HG03060 (cell line): ENCODE data around the gene SHF.

Experiments used
- ATAC-seq: cut with Tn5 transposase; IDR thresholded peaks from one replicate; pipeline ENCODE4 v1.9.1; 2021; ENCODE audit warnings: low read depth, moderate number of reproducible peaks; ENCODE audit not compliant: unreplicated experiment

Gene SHF

DNA sequence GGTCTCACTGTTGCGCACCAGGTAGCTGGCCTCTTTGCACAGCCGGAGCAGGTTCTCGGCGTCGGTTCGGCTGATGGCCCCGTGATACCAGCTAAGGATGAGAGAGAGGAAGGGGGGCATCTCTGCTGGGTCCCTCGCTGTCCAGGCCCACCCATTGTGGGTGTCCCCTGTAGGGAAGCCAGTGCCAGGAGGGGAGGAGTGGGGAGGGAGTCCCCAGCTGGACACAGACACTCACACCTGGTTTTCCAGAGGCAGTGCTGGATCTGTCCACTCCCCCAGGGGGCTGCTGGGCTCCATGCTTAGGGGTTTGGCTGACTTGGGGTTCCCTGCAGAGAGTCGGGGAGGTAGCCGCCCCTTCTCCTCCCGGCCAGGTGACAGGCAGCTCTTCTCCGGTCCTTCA is 15.9 kb downstream of the SHF start:
- no peak for ATAC-seq

GRCh38 chr15:45169608-45170480 is 17.9 kb downstream of the SHF start:
- no peak for ATAC-seq

- no peak for ATAC-seq
These were observed 18.8 kb downstream of the SHF start for GRCh38 chr15:45168751-45169551.

- no peak for ATAC-seq
These were observed 19.5 kb downstream of the SHF start for GRCh38 chr15:45168286-45168685.

DNA sequence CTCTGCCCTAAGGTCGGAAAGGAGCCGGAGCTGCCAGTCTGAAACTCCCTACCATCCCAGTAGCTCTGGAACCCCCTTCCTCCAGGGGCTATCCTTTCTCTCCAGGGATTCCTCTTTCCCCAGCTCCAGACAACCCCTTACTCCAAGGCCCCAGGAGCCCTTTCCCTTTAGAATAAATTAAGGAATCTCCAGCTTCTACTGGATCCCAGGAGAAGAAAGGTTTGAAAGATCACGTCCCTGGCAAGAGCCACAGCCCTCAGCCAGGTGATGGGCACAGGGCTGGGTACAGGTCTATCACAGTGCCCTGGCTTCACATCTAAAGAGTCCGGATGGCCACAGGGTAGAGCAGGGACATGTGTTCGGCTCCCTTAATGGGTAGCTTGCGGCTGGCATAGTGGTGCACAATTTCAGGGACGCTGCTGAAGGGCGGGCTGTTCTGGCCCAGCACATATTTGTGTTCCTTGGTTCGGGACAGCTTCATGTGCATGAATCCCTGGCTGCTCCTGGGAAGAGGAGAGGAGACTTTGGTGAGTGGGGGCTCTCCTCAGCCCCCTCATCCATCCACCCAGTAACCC is 20.0 kb downstream of the SHF start:
- no peak for ATAC-seq

DNA sequence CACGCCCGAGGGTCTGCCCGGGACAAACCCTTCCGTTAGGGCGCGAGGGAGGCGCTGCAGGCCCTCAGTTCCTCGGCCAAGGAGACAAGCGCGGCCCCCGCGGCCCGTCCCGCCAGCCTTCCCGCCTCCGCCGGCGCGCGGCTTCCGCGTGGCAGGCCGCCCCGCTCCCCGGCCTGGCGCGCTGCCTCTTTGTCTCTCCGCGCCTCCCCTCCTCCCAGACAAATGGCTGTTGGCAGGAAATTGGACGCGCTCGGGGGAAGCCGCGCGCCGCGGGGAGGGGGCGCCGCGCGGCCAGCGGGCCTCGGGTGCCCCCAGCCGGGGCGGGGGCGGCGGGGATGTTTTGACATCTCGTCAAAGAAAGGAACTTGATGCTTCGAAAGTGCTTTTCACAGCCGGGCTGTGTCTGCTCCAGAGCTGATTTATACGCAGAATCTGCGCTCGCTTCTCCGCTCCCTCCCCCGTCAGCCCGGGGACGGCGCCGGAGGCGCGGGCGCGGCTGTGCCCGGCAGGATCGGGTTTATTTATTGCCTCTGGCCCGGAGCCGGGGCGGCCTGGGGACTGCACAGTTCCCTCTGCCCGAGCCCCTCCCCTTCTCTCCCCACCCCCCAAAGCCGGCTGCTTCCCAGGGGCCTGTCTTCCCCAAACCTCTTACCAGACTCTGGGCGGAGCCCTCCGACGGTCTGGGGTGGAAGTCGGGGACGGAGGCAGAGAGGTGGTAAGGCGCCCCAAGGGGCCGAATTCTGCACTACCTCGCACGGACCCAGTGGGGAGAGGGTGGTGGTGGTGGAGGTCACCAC is 20.7 kb downstream of the SHF start:
- ATAC-seq: peak; percentile 76

- no peak for ATAC-seq
These were observed 22.2 kb downstream of the SHF start for GRCh38 chr15:45165536-45165935.

DNA sequence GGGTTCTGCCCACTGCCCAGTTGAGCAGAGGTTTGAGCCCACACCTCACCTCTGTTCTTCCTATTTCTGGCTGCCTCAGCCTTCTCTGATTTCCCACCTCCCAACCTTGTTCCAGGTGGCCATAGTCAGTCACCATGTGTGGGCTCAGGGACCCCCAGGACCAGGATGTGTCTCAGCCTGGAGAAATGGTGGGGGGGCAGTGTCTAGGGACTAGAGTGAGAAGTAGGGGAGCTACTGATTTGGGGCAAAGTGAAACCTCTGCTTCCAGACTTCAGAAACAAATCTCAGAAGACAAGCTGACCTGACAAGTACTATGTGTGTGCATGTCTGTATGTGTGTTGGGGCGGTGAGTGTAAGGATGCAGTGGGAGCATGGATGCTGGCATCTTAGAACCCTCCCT is 22.9 kb downstream of the SHF start:
- no peak for ATAC-seq

GRCh38 chr15:45163508-45163856 is 24.3 kb downstream of the SHF start:
- ATAC-seq: no peak

DNA sequence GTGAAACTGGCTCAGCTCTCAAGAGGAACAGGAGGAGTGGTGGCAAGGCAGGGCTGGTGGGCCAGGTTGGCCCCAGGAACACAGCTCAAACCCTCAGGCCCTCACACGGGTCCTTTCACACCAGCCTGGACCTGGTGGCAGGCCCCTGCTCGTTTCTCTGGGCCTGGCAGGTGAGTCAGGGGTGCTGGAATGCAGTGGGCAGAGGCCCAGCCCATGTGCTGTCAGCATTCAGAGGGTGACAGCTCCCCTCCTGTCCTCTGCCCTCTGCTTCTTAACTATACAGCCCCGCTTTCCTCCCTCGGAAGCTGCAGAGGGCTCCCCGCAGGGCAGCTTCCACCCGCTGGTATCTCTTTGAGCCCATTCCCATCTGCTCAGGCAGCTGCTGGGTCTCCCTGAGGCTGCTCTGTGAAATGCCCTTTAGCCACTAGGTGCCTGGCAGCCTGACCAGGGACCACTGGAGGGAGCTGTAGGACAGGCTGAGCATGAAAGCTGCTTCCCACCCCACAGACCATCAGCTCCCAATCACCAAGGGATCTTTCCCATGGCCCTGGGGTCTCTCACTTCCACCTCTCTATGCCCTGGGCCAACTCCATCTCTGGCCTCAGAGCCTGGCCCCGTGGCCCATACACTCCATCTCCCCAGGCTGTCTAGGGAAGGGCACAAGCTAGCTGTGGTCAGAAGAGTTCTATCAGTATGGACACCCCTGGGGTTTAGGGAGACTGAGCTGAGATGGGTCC is 24.8 kb downstream of the SHF start:
- ATAC-seq: no peak

GRCh38 chr15:45161666-45162065 is 26.1 kb downstream of the SHF start:
- no peak for ATAC-seq

- no peak for ATAC-seq
These were observed 29.8 kb downstream of the SHF start for GRCh38 chr15:45157974-45158373.

DNA sequence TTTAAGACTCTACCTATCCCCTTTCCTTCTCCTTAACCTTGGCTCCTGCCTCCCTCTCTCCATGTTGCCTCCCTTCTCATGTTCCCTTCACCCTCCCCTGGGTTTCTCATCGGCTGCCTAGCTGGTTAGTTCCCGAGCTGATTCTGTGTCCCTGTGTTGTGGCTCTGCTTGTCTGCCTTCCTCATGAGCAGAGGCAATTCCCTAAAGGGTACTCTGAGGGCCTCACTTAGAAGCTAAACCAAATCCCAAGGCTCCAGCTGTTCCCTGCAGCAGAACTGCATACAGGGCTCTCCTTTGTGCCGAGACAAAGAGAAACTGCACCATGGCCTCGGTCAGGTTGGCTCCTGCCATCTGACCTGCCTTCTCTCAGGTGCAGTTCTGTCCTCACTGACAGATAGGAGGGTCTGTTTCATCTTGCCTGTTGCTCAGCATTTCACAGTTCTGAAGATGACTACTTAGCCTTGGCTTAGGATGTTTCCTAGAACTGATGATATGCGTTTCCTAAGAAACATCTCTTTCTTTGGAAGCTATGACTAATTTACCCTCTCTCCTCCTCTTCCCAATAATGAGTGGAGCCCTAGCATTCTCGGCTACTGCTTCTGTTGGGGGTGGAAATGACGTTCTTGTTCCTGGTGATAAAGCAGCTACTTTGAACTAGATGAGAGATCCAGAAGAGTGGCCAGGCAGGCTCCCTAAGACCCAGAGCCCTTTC is 30.9 kb downstream of the SHF start:
- no peak for ATAC-seq

DNA sequence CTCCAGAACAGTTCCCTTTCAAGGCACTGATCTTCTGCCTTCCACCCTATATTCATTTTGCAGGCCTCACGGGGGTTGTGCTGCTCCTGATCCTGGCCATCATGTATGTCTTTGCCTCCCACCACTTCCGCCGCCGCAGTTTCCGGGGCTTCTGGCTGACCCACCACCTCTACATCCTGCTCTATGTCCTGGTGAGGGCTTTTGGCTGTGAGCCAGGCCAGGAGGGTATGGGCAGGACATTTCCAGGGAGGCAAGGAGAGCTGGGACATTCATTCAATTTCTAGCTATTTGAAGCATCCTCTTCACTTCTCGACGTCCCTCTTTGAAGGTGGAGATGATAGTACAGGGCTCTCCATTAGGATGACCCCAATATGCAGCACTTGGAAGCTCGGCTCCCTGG is 32.0 kb downstream of the SHF start:
- ATAC-seq: no peak

GRCh38 chr15:45151998-45152828 is 35.6 kb downstream of the SHF start:
- ATAC-seq: no peak

DNA sequence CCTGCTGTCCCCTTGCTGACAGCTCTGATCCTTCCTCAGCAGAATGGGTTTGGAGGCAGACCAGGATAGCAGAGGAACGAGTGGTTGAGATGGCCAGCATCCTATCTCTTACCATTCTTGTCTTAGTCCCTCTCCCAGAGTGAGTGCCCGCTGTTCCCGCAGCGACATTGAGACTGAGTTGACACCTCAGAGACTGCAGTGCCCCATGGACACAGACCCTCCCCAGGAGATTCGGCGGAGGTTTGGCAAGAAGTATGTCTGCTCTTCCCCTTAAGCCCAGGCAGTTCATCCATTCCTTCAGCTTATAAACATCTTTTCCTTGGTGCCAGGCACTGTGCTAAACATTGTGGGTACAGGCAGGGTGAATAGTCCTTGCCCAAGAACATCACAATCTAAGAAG is 36.8 kb downstream of the SHF start:
- no peak for ATAC-seq

GRCh38 chr15:45150481-45150880 is 37.3 kb downstream of the SHF start:
- ATAC-seq: no peak

DNA sequence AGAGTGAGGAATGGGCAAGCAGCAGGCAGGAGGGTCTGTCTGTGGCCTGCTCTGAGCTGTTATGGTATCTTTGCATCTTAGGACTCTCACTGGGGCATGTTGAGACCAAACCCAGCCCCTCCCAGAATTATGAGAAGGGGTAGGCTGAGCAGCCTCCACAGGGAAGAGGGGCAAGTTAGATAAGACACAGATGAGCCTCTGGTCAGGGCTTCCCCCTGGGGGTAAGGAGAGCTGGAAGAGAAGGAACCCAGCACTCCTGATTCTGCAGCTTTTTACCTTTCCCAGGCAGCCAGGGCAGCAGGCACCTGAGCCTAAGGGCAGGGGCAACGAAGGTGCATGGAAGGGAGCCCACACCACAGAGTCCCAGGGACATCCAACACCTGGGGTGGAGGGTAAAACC is 38.7 kb downstream of the SHF start:
- no peak for ATAC-seq
